ENCODE results near the gene CFHR2.
A peak's percentile ranks its signal among the peaks of the same experiment; 100 is the strongest.
"Not testable (repeated sequence)": the region's sequence is repeated elsewhere in the genome, so short reads cannot be mapped to it uniquely, and the experiment has no call there.

CFHR2 gene

DNA sequence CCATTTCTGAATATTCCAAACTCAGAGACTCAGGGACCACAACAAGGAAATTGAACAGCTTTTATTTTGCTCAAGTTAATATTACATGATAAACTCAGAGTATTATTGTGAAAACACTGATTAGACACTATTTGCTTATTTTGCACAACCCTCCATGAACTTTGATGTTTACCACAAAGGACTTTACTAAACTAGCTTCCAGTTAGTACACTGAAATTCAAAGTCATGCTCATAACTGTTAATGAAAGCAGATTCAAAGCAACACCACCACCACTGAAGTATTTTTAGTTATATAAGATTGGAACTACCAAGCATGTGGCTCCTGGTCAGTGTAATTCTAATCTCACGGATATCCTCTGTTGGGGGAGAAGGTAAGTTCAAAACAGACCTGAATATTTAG is at the start of gene CFHR2:
Gene CFHR2, plus strand, starts transcription at position 171 of the 400 bp plus-strand sequence. Its CDS starts 143 bp downstream, at position 314.
- not testable (repeated sequence) for DNase-seq

DNA sequence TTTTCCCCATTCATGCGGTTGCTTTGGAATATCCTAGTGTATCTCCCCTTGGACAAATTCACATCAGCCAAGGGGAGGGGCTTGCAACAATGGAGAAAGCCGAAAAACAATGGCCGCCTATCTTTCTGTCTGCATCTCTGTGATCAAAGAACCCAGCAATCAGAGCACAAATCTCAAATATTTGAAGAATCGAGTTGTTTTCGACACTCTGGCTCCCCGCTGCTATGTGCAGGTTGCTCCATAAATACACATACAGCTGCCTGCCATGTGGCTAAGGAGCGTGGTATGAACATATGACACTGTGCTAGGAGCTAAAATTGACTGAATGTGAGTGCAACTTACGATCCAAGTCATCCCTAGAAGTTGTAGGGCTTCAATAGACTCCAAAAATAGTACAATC is 47.2 kb upstream of the CFHR2 start:
- no peak for DNase-seq

DNA sequence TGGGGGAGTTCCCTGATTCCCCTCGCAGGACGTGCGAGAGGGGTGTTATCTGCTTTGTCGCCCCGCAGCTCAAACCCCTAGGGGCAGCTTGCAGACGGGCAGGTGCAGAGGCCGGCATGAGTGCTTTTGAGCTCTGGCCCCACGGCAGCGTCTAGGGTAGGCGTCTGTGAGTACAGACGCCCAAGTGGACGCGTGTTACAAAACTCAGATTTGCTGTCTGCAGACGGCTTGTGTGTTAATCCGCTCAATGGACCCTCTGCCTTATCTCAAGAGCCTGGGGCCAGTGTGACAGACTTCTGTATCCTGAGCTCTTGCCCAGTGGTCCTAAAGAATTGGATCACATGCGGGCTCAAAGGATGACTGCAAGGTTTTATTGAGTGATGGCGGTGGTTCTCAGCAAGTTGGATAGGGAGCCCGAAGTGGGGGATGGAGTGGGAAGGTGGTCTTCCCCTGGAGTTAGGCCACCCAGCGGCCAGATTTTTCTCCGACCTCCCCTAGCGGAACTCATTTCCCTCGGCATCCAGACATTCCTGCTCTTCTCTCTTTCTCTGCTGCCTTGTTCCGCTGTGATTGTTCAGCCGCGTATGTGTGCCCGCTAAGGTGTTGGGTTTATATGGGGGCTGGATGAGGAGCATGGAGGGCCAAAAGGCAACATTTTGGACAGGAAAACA is 46.2 kb upstream of the CFHR2 start:
- no peak for DNase-seq

DNA sequence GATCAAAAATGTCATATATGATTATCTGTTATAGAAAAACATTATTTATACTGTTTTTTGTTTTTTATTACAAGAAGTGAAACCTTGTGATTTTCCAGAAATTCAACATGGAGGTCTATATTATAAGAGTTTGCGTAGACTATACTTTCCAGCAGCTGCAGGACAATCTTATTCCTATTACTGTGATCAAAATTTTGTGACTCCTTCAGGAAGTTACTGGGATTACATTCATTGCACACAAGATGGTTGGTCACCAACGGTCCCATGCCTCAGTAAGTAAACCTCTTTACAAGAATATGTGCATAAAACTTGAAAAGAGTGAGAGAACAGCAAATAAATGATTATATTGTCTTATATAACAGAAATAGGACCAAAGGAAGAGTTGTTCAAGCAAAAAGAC is 41.2 kb upstream of the CFHR2 start:
- DNase-seq = no peak

DNA sequence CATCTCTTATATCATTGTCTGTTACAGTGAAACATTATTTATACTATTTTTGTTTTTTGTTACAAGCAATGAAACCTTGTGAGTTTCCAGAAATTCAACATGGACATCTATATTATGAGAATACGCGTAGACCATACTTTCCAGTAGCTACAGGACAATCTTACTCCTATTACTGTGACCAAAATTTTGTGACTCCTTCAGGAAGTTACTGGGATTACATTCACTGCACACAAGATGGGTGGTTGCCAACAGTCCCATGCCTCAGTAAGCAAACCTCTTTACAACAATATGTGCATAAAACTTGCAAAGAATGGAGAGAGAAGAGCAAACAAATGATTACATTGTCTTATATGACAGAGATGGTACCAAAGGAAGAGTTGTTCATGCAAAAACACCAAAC is 33.3 kb upstream of the CFHR2 start:
- peak in 1 of 2 experiments; percentile 9 for DNase-seq

DNA sequence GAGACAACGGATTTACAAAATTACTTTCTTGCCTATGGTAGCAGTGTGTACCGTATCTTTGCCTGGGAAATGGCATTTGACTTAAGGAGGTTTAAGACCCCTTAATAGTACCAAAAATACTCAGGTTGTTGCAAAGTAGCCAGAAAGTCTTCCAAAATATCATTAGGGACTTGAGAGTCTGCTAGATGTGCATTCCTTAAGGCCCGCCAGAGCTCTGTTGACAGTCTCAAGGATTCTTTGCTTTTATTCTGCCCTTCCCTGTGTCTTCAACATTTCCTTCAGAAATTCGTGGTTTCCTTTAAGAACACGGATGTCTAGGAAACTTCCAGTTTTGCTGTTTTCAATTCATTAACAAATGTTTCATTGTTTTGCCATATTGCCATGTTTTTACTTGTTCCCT is 31.3 kb upstream of the CFHR2 start:
- DNase-seq = not testable (repeated sequence)

DNA sequence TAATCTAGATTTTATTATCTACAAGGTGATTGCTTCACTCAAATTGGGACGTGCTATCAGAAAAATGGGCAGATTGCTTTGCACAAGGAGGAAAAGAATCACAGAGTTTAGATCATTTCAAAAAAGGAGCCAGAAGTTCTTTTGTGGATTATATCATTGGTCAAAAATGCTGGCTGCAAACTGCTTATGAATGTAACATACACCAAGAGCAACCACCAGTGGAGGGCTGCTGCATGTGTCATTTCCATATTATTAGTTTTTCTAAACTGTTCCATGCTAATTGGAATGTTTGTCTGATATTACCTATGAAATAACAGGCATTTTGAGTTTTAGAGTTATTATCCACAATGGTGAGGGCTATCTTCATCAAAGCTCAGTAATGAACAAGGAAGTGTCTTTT is 16.7 kb upstream of the CFHR2 start:
- DNase-seq = not testable (repeated sequence)

DNA sequence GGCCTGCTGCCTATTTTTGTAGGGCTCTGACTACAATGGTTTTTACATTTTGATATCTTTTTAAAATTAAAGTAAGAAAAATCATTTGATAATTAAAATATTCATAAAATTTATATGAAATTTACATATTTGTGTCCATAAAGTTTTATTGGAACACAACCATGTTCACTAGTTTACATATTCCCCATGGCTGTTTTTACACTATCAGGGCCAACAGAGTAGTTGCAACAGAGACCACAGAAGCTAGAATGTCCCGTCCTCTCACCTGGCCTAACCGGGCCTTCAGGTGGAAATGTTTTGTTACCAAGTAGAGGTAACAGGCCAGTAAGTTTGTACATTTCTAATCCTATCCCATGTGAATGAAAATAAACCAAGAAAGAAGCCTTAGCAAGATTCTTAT is 10.7 kb upstream of the CFHR2 start:
- not testable (repeated sequence) for DNase-seq

DNA sequence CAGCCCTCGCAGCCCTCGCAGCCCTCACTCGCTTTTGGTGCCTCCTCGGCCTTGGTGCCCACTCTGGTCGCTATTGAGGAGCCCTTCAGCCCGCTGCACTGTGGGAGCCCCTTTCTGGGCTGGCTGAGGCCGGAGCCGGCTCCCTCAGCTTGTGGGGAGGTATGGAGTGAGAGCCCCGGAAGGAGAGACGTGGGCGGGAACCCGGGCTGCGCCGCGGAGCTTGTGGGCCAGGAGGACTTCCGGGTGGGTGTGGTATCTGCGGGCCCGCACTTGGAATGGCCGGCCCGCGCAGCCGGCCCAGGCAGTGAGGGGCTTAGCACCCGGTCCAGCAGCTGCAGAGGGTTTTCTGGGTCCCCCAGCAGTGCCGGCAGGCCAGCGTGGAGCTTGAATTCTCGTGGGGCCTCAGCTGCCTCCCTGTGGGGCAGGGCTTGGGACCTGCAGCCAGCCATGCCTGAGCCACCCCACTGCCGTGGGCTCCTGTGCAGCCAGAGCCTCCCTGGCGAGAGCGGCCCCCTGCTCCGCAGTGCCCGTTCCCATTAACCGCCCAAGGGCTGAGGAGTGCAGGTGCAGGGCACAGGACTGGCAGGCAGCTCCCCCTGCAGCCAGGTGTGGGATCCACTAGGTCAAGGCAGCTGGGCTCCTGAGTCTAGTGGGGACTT is 9.9 kb upstream of the CFHR2 start:
- no peak for DNase-seq

DNA sequence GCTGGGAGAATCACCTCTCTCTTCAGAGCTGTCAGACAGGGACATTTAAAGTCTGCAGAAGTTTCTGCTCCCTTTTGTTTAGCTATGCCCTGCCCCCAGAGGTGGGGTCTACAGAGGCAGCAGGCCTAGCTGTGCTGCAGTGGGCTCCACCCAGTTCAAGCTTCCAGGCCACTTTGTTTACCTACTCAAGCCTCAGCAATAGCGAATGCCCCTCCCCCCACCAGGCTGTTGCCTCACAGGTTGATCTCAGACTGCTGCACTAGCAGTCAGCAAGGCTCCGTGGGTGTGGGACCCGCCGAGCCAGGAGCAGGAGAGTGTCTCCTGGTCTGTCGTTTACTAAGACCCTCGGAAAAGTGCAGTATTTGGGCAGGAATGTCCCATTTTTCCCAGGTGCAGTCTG is 2.1 kb upstream of the CFHR2 start:
- DNase-seq = not testable (repeated sequence)

DNA sequence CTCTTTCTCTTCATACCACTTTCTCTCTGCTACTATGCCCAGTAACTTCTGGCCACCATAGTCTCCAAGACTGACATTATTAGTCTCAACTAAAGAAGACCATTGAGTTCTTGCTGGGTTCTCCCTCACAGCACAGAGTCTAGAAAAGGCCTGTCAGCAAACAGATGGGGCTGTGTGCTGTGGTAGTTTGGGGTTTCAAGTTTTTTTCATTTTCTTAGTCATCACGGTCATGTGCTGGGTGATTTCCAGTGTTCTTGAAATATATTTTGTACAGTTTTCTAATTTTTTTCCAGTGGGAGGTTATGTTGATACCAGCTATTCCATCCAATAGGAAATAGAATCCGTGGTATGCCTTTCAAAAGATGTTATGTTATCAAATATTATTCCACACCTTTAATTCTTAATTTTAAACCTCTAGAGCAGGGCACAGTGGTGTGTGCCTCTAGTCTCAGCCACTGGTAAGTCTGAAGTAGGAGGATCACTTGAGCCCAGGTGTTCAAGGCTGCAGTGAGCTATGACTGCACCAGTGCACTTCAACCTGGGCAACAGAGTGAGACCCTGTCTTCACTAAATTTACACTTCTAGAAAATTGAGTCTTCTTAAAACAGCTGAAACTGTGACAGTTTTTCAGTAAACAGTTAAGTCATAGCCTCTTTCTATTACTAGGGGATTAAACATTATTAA is 8.3 kb downstream of the CFHR2 start:
- no peak for DNase-seq

DNA sequence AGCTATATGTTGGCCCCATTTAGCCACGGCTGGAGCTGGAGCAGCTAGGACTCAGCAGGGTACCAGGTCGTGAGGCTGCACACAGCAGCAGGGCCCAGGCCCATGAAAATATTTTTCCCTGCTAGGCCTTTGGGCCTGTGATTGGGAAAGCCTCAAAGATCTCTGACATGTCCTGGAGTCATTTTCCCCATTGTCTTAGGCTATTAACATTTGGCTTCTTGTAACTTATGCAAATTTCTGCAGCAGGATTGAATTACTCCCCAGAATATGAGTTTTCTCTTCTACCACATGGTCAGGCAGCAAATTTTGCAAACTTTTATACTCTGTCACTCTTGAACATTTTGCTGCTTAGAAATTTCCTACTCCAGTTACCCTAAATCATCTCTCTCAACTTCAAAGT is 11.2 kb downstream of the CFHR2 start:
- DNase-seq = no peak

DNA sequence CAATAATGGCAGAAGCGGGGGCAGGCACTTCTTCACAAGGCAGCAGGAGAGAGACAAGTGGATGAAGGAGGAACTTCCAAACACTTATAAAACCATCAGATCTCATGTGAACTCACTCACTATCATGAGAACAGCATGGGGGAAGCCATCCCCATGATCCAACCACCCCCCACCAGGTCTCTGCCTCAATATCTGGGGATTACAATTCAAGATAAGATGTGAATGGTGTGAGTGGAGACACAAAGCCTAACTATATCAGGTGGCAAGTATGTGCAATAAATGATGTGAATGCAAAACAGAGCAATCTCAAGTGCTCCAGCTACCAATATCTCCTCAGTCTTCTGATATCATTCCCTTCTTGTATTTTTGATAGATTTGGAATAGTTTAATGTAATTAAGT is 12.4 kb downstream of the CFHR2 start:
- no peak for DNase-seq

DNA sequence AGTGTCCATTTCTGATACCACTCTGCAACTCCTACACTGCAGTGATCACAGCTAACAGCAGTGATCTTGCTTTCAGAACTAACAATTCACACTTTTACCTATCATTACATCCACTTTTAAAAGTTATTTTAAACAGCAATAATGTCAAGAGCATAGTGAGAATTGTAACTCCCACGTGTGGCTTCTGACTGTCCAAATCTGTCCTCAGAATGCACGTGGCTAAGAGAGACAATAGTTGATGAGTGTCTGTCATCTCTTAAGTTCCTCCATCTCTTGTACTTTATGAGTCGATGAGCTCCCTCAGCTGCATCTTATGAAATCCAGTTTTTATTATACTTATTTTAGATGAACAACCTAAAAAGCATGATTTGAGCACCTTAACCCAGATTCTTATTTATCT is 17.3 kb downstream of the CFHR2 start:
- no peak for DNase-seq

DNA sequence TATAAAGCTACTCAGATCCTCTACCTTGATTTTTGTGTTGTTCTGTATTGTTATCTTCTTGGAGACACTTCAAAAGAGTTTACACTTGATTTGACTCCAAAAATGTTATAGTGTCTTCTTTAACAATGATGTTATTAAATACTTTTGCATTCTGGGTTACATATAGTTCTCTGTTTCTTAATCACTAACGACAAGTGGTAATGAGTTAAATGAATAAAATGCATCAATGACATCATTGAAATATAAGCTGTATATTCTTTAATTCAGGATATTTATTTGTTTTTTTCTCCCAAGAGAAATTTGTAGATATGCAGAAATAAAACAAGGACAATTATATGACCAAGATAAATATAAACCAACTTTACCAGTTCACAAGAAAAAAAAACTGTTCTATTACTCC is 26.6 kb downstream of the CFHR2 start:
- no peak for DNase-seq

DNA sequence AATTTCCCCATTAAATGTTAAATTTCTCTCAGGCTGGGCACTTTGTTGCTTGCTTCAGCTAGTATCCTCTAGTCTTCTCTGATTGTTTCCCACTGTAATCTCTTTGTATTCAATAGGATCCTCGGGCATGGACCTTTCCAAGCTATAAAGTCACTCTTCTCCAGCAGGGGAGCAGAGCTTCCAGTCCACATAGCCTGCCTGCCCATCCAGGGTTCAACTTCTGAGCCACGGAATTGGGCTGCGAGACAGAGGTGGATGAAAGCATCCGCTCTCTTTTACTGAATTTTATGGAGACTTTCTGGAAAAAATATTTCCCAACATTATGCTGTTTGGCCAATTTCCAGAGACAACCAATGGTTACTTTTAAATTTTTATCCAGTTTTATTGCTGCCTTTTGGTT is 32.7 kb downstream of the CFHR2 start:
- no peak for DNase-seq

DNA sequence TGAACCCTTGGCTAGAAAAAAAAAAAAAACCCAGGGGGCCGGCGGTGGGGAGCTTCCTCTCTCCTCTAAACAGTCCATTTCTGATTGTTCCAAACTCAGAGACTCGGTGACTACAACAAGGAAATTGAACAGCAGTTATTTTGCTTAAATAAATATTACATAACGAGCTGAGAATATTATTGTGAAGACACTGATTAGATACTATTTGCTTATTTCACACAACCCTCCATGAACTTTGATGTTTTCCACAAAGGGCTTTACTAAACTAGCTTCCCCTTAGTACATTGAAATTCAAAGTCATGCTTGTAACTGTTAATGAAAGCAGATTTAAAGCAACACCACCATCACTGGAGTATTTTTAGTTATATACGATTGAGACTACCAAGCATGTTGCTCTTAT is 33.7 kb downstream of the CFHR2 start, which contains the start of gene CFHR5:
Gene CFHR5, plus strand, starts transcription at position 279 of the 400 bp plus-strand sequence. Its CDS starts 109 bp downstream, at position 388.
- DNase-seq = peak in 1 of 2 experiments; percentile 34

DNA sequence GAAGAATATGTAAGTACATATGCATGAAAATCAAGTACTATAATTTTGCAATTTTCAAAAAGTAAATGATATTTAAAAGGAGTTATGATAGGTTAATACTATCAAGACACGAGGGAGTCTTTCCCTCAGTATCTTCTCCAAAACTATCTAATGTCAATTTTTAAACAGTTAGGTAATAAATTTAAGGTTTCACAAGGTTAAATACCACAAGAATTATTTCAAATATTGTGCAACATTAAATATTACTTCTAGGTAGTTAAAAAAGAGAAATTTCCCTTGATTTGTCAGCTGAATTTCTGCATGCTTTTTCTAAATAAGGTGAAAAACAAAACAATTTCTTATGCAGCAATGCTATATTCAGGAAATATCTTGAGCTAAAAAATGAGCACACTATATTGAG is 37.3 kb downstream of the CFHR2 start:
- no peak for DNase-seq

DNA sequence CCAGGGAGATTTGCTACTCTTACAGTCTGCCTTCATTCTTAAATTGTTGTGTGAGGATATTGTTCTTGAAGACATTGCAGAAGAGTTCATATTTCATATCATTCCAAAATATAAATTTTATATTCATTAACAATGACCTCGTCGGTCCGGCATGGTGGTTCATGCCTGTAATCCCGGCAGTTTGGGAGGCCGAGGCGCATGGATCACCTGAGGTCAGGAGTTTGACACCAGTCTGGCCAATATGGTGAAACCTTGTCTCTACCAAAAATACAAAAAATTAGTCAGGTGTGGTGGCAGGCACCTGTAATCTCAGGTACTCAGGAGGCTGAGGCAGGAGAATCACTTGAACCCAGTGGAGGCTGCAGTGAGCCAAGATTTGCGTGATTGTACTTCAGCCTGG is 38.7 kb downstream of the CFHR2 start:
- not testable (repeated sequence) for DNase-seq

DNA sequence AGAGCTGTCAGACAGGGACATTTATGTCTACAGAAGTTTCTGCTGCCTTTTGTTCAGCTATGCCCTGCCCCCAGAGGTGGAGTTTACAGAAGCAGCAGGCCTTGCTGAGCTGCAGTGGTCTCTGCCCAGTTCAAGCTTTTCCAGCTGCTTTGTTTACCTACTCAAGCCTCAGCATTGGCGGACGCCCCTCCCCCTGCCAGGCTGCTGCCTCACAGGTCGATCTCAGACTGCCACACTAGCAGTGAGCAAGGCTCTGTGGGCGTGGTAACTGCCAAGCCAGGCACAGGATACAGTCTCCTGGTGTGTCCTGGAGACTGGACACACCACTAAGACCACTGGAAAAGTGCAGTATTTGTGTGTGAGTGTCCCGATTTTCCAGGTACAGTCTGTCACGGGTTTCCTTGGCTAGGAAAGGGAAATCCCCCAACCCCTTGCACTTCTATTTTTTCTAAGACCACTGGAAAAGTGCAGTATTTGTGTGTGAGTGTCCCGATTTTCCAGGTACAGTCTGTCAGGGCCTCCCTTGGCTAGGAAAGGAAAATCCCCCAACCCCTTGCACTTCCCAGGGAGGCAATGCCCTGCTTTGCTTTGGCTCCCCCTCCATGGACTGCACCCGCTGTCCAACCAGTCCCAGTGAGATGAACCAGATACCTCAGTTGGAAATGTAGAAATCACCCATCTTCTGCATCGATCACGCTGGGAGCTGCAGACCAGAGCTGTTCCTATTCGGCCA is 48.5 kb downstream of the CFHR2 start:
- peak; percentile 52 to 78 for DNase-seq

DNA sequence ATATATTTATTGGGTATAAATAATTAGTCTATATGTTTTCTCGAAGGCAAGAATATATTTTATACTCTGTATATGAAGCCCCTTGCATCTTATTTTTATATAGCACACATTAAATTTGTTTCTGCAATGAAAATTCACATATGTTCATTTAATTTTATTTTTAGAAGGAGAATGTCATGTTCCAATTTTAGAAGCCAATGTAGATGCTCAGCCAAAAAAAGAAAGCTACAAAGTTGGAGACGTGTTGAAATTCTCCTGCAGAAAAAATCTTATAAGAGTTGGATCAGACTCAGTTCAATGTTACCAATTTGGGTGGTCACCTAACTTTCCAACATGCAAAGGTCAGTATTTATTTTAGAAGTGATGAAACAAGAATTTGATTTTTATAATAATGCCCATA is 50.4 kb downstream of the CFHR2 start:
- DNase-seq = no peak

DNA sequence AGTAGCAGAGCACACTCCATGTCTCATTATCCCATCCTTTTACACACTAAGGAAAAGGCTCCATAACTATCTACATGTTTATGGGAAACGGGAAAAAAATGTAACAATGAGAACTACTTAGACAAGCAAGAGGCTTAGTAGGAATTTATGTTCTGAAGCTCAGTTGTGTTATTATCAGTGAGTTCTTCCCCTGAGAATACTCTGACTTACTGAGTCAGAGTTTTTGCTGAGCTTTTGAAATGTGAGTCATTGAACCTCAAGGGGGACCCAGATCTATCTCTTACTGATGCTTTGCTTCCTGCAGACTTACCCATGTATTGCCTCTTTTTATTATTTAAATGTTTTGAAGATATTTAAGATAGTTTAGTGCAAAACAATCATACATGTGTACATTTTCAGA is 53.9 kb downstream of the CFHR2 start:
- no peak for DNase-seq

DNA sequence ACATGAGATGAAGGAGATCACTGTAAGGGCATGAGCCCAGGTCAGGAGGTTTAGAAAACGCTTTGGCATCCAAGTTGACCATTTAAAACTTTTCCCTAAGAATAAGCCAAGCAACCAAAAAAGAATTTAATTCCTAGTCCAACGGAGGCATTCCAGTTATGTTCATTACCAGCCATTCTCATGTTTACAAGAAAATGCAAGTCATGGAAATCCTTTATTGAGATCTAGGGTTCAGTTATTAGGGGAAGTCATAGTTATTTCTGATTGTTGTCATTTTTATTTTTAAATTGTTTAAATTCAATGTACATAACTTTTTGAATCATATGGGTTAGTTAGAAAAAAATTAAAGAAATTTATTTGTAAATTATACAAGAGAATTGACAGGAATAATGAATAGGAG is 58.3 kb downstream of the CFHR2 start:
- DNase-seq = no peak
